GM12891 (cell line): ENCODE results near the gene ANKH.

Source experiments
- PAX5 ChIP-seq: IDR thresholded peaks from 2 replicates; pipeline ENCODE4 v1.6.1; 2011; ENCODE audit warnings: low read length, moderate library complexity, mild to moderate bottlenecking; ENCODE audit not compliant: insufficient read depth, severe bottlenecking
- POLR2A ChIP-seq: IDR thresholded peaks from 2 replicates; pipeline ENCODE4 v1.6.1; 2011; ENCODE audit warnings: low read depth, low read length, control low read depth
- POLR2AphosphoS5 ChIP-seq: IDR thresholded peaks from 2 replicates; pipeline ENCODE4 v1.6.1; 2011; ENCODE audit warnings: low read depth, low read length, control low read depth
- POU2F2 ChIP-seq: IDR thresholded peaks from 2 replicates; pipeline ENCODE4 v1.6.1; 2011; ENCODE audit warnings: low read depth, mild to moderate bottlenecking, control low read depth, low read length, moderate library complexity
- TAF1 ChIP-seq: IDR thresholded peaks from 2 replicates; pipeline ENCODE4 v1.6.1; 2011; ENCODE audit warnings: low read depth, low read length, control low read depth

DNA sequence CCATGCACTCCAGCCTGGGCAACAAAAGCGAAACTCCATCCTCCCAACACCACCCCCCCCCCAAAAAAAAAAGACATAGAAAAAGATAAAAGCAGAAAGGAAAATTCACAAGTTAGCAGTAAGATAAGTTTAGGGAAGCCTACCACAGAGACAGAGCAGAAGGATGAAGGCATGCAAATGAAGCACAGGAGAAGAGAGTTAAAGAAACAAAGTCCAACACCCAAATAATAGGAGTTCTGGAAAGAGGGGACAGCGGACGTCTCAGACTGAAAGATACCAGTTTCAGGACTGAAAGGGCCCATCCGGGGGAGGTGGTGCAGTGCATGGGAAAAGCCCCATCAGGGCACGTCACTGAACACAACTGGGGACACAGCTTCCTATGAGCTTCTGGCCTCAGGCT lies 152.8 kb downstream of the ANKH start:
- TF ChIP-seq POLR2AphosphoS5: no peak
- TF ChIP-seq POLR2A: no peak
- no peak for TF ChIP-seq TAF1
- no peak for TF ChIP-seq PAX5
- no peak for TF ChIP-seq POU2F2
